ENCODE data around the gene NOL6.
"Not testable (repeated sequence)": the region's sequence is repeated elsewhere in the genome, so short reads cannot be mapped to it uniquely, and the experiment has no call there.

The NOL6 gene

GRCh38 chr9:33431420-33431819 is 42.3 kb downstream of the NOL6 start:
- DNase-seq = no peak

- DNase-seq = no peak
Observed at GRCh38 chr9:33430942-33431341, 42.8 kb downstream of the NOL6 start.

GRCh38 chr9:33429256-33429985 is 44.3 kb downstream of the NOL6 start:
- no peak for DNase-seq

GRCh38 chr9:33426843-33427293 is 46.9 kb downstream of the NOL6 start:
- DNase-seq = no peak

GRCh38 chr9:33425128-33425533 is 48.6 kb downstream of the NOL6 start:
- DNase-seq = no peak

- not testable (repeated sequence) for DNase-seq
Observed at GRCh38 chr9:33424492-33424891, 49.2 kb downstream of the NOL6 start.

GRCh38 chr9:33424043-33424442 is 49.7 kb downstream of the NOL6 start:
- DNase-seq = not testable (repeated sequence)

GRCh38 chr9:33419708-33420303 is 53.9 kb downstream of the NOL6 start:
- no peak for DNase-seq

GRCh38 chr9:33418090-33418489 is 55.6 kb downstream of the NOL6 start:
- DNase-seq = no peak

- no peak for DNase-seq
Observed at GRCh38 chr9:33416996-33417395, 56.7 kb downstream of the NOL6 start.

GRCh38 chr9:33415501-33416038 is 58.2 kb downstream of the NOL6 start:
- DNase-seq = peak; percentile 94

- no peak for DNase-seq
Observed at GRCh38 chr9:33414889-33415500, 58.7 kb downstream of the NOL6 start.

GRCh38 chr9:33414268-33414667 is 59.5 kb downstream of the NOL6 start:
- no peak for DNase-seq

All from activated CD8-positive, alpha-beta memory T cell treated with anti-CD3 and anti-CD28 coated beads for 24 hours (primary cell).